ENCODE results near the gene IQGAP2. TPM values are rescaled to one million over a fixed set of nuclear protein-coding genes. Genes with fewer than 3 reads are reported as not detected.

Gene IQGAP2
- total and polyA plus RNA-seq, 9 of the 15 experiments (the other 6 are each of a cell fraction or from before 2014, with no cell fraction given): 8.7 to 23.2 (median 17.4) TPM

DNA sequence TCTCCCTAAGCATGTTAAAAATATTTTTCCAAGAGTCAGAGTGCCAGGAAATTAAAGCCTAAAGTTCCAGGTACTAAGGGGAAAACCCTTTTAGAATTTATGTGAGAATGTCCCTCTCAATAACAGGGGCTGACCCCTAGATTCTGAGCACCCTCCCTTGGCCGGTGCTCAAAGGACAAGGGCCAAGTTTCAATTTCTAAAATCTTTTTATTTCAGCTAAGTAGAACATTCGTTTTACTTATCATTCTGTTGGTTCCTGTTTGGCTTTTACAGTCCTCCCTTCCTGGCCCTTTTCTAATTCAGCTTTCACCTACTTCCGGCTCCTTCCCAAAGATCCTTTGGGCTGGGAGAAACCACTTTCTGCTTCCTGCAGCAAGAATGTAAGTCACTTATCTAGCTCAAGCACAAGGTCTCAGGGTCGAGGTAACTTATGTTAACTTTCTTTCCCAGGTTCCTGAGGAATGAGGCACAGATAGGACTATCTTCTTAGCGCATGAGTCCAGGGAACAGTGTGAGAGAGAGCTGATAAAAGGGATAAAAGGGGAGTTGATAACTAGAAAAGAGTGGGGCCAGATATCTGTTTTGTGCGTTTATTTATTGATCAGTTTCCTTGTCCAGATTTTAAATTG lies 254.7 kb downstream of the IQGAP2 start (continued):
- peak; percentile 81 for TF ChIP-seq ATF7 (IDR thresholded peaks at IDR 0.05)
- peak in 1 of 2 experiments; percentile 90; a peak in 2 of 3 replicates for TF ChIP-seq CBX3 (IDR thresholded peaks at IDR 0.05; ENCODE audit: borderline replicate concordance in 1 of 2, low read length in 2 of 2)
- TF ChIP-seq ZNF717 (CRISPR knock-in tag; IDR thresholded peaks at IDR 0.05): no peak
- TF ChIP-seq ARNT (IDR thresholded peaks at IDR 0.05): peak; percentile 97 to 99
- TF ChIP-seq ERF (CRISPR knock-in tag; IDR thresholded peaks at IDR 0.05): 0 out of 2 replicates have a peak, but pooled peaks have one; percentile 31
- peak; percentile 97 to 98 for TF ChIP-seq KDM1A (IDR thresholded peaks at IDR 0.05)
- 0 out of 2 replicates have a peak, but pooled peaks have one; percentile 15 for TF ChIP-seq ZNF445 (CRISPR knock-in tag; IDR thresholded peaks at IDR 0.05; ENCODE audit: low read depth)
- no peak for TF ChIP-seq STAG1 (CRISPR knock-in tag; IDR thresholded peaks at IDR 0.05; ENCODE audit: borderline replicate concordance)
- TF ChIP-seq ZEB2 (IDR thresholded peaks at IDR 0.05): peak; percentile 82
- TF ChIP-seq ZNF347 (CRISPR knock-in tag; IDR thresholded peaks at IDR 0.05; ENCODE audit: low read depth): no peak
- TF ChIP-seq DACH1 (IDR thresholded peaks at IDR 0.05; ENCODE audit: partially characterized antibody): no peak
- peak; percentile 68; the same call in 1 of the 2 replicates for TF ChIP-seq PYGO2 (tag; IDR thresholded peaks at IDR 0.05)
- peak; percentile 90 for TF ChIP-seq ZNF311 (CRISPR knock-in tag; IDR thresholded peaks at IDR 0.05)
- no peak for TF ChIP-seq ZNF282 (CRISPR knock-in tag; IDR thresholded peaks at IDR 0.05)
- no peak for TF ChIP-seq NR3C1 (CRISPR knock-in tag; IDR thresholded peaks at IDR 0.05)
- TF ChIP-seq, protein P1, sequence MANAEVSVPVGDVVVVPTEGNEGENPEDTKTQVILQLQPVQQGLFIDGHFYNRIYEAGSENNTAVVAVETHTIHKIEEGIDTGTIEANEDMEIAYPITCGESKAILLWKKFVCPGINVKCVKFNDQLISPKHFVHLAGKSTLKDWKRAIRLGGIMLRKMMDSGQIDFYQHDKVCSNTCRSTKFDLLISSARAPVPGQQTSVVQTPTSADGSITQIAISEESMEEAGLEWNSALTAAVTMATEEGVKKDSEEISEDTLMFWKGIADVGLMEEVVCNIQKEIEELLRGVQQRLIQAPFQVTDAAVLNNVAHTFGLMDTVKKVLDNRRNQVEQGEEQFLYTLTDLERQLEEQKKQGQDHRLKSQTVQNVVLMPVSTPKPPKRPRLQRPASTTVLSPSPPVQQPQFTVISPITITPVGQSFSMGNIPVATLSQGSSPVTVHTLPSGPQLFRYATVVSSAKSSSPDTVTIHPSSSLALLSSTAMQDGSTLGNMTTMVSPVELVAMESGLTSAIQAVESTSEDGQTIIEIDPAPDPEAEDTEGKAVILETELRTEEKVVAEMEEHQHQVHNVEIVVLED (CRISPR knock-in tag; IDR thresholded peaks at IDR 0.05): no peak
- TF ChIP-seq NR4A1 (CRISPR knock-in tag; IDR thresholded peaks at IDR 0.05): no peak
- peak; percentile 93 for TF ChIP-seq NR4A1 (tag; IDR thresholded peaks at IDR 0.05)
- TF ChIP-seq PHF20 (IDR thresholded peaks at IDR 0.05; ENCODE audit: partially characterized antibody): no peak
- peak; percentile 99 for TF ChIP-seq DPF2 (IDR thresholded peaks at IDR 0.05)
- TF ChIP-seq SMARCE1 (IDR thresholded peaks at IDR 0.05): peak; percentile 97
- TF ChIP-seq SMAD4 (CRISPR knock-in tag; conservative IDR thresholded peaks at IDR 0.05): peak; percentile 94
- TF ChIP-seq, protein P2, sequence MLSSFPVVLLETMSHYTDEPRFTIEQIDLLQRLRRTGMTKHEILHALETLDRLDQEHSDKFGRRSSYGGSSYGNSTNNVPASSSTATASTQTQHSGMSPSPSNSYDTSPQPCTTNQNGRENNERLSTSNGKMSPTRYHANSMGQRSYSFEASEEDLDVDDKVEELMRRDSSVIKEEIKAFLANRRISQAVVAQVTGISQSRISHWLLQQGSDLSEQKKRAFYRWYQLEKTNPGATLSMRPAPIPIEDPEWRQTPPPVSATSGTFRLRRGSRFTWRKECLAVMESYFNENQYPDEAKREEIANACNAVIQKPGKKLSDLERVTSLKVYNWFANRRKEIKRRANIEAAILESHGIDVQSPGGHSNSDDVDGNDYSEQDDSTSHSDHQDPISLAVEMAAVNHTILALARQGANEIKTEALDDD (IDR thresholded peaks at IDR 0.05): peak; percentile 84
- TF ChIP-seq L3MBTL2 (IDR thresholded peaks at IDR 0.05): peak; percentile 77
- TF ChIP-seq CCNT2 (IDR thresholded peaks at IDR 0.05; ENCODE audit: borderline replicate concordance, extremely low read depth, insufficient read length, low read depth, low read length): peak; percentile 98
- no peak for TF ChIP-seq IRF2 (CRISPR knock-in tag; IDR thresholded peaks at IDR 0.05)
- TF ChIP-seq TRIM24 (IDR thresholded peaks at IDR 0.05): peak; percentile 100
- TF ChIP-seq MEF2A (IDR thresholded peaks at IDR 0.05; ENCODE audit: control insufficient read depth, low read depth, low read length): no peak
- TF ChIP-seq, protein P3, sequence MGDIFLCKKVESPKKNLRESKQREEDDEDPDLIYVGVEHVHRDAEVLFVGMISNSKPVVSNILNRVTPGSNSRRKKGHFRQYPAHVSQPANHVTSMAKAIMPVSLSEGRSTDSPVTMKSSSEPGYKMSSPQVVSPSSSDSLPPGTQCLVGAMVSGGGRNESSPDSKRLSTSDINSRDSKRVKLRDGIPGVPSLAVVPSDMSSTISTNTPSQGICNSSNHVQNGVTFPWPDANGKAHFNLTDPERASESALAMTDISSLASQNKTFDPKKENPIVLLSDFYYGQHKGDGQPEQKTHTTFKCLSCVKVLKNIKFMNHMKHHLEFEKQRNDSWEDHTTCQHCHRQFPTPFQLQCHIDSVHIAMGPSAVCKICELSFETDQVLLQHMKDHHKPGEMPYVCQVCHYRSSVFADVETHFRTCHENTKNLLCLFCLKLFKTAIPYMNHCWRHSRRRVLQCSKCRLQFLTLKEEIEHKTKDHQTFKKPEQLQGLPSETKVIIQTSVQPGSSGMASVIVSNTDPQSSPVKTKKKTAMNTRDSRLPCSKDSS (IDR thresholded peaks at IDR 0.05; ENCODE audit: low read depth, partially characterized antibody): no peak
